Mononuclear cell (primary cell): ENCODE results near the gene CSNK1G3. TPM values are rescaled to one million over a fixed set of nuclear protein-coding genes. Genes with fewer than 3 reads are reported as not detected.

Experiments used
- H3K27me3 ChIP-seq: 2 replicates; pipeline ENCODE4 v1.6.0; 2011; ENCODE audit warnings: low read length, control low read depth; ENCODE audit not compliant: insufficient read depth
- H3K4me1 ChIP-seq: 2 replicates; pipeline ENCODE4 v1.5.1; 2011; ENCODE audit warnings: mild to moderate bottlenecking, low read length, control low read depth; ENCODE audit not compliant: insufficient read depth
- H3K4me3 ChIP-seq: 2 replicates; pipeline ENCODE4 v1.5.1; 2011; ENCODE audit warnings: mild to moderate bottlenecking, low read length, moderate library complexity
- H3K9me3 ChIP-seq: 2 replicates; pipeline ENCODE4 v1.5.1; 2011; ENCODE audit warnings: low read depth, mild to moderate bottlenecking, control low read depth, low read length
- total RNA-seq: library from RNA; depleted of rRNA; stranded (reverse); fragments of >200 nt; gene quantifications from one replicate; pipeline ENCODE4 v1.2.3, GENCODE V29; 2012

The CSNK1G3 gene
- total RNA-seq, 1 donor = 198 TPM

GRCh38 chr5:123500471-123500870 is 11.5 kb upstream of the CSNK1G3 start:
- Histone ChIP-seq H3K4me3 (no peak overlapping the region), H3K27me3 (peaks cover 4% of the 10 kb centered on the region), H3K9me3 (no peaks in the 10 kb centered on the region), H3K4me1 (no peaks in the 10 kb centered on the region)

DNA sequence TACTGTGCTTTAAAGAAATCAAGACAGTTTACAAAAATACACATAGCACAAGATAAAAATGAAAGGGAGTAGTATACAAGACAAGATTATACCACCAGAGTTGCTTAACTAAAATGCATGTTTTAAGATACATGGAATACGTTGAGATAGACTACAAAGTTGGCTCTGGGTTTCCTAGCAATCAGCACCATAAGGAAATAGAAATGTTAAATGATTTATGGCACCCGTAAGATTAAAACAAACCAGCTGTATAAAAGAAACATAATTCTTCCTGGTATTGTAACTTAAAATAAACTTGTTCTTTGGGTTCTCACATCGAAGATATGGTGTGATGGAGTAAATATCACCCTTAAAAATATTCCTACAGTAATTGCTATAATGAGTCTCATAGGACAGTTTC is 9.9 kb upstream of the CSNK1G3 start:
- Histone ChIP-seq H3K9me3 (no peaks in the 10 kb centered on the region), H3K4me3 (no peak overlapping the region), H3K27me3 (peaks cover 4% of the 10 kb centered on the region)

GRCh38 chr5:123503299-123503698 is 8.7 kb upstream of the CSNK1G3 start:
- no peaks in the 10 kb centered on the region for H3K4me1 ChIP-seq
- peaks cover 4% of the 10 kb centered on the region for H3K27me3 ChIP-seq
- H3K9me3 ChIP-seq = no peaks in the 10 kb centered on the region

More for the DNA sequence above, 9.9 kb upstream of the CSNK1G3 start:
- no peaks in the 10 kb centered on the region for H3K4me1 ChIP-seq

GRCh38 chr5:123505633-123506032 is 6.3 kb upstream of the CSNK1G3 start:
- Histone ChIP-seq H3K4me1 (no peaks in the 10 kb centered on the region), H3K27me3 (peaks cover 4% of the 10 kb centered on the region), H3K9me3 (no peaks in the 10 kb centered on the region), H3K4me3 (no peak overlapping the region)

More at GRCh38 chr5:123503299-123503698, 8.7 kb upstream of the CSNK1G3 start:
- H3K4me3 ChIP-seq = no peak overlapping the region

DNA sequence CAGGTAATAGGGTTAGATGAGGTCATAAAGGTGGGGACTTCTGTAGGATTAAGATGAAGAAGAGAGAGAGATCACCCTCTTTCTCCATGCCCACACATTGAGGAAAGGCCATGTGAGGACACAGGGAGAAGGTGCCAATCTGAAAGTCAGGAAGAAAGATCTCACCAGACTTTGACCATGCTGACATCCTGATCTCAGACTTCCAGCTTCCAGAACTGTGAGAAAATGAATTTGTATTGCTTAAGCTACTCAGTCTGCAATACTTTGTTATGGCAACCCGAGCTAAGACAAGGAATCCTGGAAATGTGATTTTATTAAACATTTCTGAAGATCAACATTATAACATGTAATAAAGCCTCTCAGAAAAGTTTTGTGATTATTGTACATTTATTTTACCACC is 3.5 kb upstream of the CSNK1G3 start:
- no peak overlapping the region for H3K4me3 ChIP-seq
- peaks cover 10% of the 10 kb centered on the region for H3K4me1 ChIP-seq
- peaks cover 4% of the 10 kb centered on the region for H3K27me3 ChIP-seq
- H3K9me3 ChIP-seq = no peaks in the 10 kb centered on the region

- Histone ChIP-seq H3K4me3 (peak overlapping the region; percentile 81), H3K9me3 (no peaks in the 10 kb centered on the region), H3K27me3 (no peaks in the 10 kb centered on the region), H3K4me1 (peaks cover 20% of the 10 kb centered on the region)
Measured at GRCh38 chr5:123511290-123511647, 708 bp upstream of the CSNK1G3 start.

GRCh38 chr5:123512611-123513461 is 859 bp downstream of the CSNK1G3 start:
- H3K4me3 ChIP-seq = peak overlapping the region; percentile 81
- H3K9me3 ChIP-seq = no peaks in the 10 kb centered on the region
- no peaks in the 10 kb centered on the region for H3K27me3 ChIP-seq
- peaks cover 21% of the 10 kb centered on the region for H3K4me1 ChIP-seq

DNA sequence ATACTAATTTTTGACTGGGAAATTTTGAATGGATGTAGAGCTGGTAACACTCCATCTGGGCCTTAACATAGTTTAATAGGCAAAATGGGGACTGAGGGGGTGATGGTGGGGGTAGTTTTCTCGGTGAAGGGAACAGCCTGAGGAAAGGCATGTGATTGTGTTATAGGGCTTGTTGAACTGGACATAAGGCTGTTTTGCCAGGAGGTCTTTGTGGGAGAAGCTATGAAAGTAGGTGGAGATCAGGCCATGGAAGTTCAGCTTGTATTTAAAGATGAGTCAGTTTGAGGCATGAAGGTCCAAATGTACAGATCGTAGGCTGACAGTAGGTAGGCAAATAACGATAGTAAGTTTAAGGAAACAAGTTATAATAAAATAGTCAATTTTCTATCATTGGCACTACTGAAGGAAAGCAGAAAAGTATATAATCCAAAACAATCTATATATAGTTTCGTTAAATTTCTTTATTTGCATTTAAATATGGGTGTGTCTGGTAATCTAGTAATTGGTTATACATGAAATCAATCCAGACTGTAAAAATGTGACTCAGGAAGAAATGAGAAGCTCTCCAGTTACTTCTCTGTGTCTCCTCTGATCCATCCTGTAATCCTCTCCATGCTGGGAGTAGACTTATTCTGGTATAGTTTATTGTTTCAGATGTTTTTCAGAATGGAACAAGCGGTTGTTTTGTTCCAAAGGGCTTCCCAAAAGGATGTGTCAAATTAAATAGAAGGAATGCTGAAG is 2.8 kb downstream of the CSNK1G3 start:
- H3K9me3 ChIP-seq = no peaks in the 10 kb centered on the region
- no peaks in the 10 kb centered on the region for H3K27me3 ChIP-seq
- peaks cover 38% of the 10 kb centered on the region for H3K4me1 ChIP-seq
- no peak overlapping the region for H3K4me3 ChIP-seq

DNA sequence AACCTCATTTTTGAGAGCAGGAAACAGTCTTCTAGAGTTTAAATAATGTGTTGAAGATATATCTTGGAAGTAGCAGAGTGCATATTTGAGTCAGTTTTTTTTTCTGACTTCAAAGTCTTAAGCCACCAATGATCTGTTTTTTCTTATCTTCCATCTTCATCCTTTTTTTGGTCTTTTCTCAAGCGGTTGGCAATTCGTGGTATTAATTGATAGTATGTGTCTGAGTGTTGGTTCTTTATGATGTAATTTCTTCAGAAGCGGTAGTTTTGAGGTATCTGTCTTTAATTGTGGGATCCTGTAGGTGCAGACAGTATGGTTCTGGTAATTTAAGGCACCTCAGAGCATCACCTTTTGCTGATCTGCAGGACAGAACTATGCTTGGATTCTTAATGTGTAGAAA is 3.9 kb downstream of the CSNK1G3 start:
- H3K4me1 ChIP-seq = peaks cover 39% of the 10 kb centered on the region
- H3K4me3 ChIP-seq = no peak overlapping the region
- H3K27me3 ChIP-seq = no peaks in the 10 kb centered on the region
- no peaks in the 10 kb centered on the region for H3K9me3 ChIP-seq

- Histone ChIP-seq H3K4me1 (peaks cover 34% of the 10 kb centered on the region), H3K9me3 (no peaks in the 10 kb centered on the region), H3K4me3 (no peak overlapping the region), H3K27me3 (no peaks in the 10 kb centered on the region)
Measured at GRCh38 chr5:123517476-123517875, 5.5 kb downstream of the CSNK1G3 start.

DNA sequence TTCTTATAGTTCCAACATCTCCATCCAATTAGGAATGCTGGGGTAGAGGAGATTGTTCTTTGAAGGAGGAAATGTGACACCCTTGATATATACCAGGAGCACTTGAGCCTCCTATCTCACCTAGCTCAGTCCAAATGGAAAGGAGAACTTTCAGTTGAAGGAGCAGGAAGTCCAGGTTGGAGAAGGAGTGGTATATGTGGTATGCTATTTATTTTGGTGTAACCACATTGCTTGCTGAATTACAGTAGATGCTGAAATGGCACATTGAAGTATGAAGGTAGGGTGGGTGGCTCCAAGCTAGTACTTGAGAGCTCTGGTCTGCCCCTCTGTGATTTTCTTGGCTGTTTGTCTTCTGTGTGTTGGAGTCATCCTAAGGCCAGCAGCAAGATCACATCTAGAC is 6.1 kb downstream of the CSNK1G3 start:
- no peaks in the 10 kb centered on the region for H3K27me3 ChIP-seq
- H3K9me3 ChIP-seq = no peaks in the 10 kb centered on the region
- H3K4me1 ChIP-seq = peaks cover 32% of the 10 kb centered on the region
- no peak overlapping the region for H3K4me3 ChIP-seq

- H3K27me3 ChIP-seq = no peaks in the 10 kb centered on the region
- H3K4me1 ChIP-seq = peaks cover 38% of the 10 kb centered on the region
- H3K4me3 ChIP-seq = no peak overlapping the region
- no peaks in the 10 kb centered on the region for H3K9me3 ChIP-seq
Measured at GRCh38 chr5:123520677-123521247, 8.8 kb downstream of the CSNK1G3 start.

DNA sequence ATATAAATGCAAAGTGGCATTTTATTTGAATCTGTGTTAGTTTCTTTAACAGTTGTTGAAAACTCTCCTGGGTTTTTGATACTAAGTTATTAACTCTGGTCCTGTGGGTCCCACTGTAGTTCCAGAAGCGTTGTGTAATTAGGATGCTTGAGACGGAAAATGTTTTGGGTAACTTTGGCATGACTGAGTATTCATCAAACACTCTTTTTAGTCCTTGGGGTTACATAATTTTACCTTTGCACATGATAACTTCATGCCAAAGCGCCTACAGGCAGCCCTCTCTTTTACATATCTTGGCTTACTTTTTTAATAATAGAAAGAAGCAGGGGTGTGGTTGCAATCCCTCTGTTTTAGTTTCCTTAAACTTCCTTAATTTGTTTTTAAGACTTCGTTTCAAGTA is 12.2 kb downstream of the CSNK1G3 start:
- Histone ChIP-seq H3K4me3 (no peak overlapping the region), H3K9me3 (no peaks in the 10 kb centered on the region), H3K4me1 (peaks cover 19% of the 10 kb centered on the region), H3K27me3 (no peaks in the 10 kb centered on the region)

DNA sequence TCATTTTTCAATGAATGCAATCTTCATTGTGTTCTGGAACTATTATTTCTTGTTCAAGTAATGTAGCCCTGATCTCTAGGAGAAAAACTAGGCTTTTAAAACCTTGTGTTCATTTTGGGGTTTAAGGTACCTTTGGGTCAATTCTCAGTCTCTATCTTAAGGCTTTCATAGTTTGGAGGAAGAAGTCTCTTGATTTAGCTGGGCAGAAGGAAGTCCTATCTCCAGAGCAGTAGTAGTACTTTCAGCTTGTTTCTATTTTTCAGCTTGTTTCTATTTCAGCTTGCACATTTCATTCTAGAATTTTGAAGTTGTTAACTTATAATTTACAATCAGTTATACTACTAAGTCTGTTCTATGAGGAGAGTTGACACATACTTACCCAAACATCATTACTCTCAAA is 15.2 kb downstream of the CSNK1G3 start:
- peaks cover 14% of the 10 kb centered on the region for H3K4me1 ChIP-seq
- no peaks in the 10 kb centered on the region for H3K9me3 ChIP-seq
- no peak overlapping the region for H3K4me3 ChIP-seq
- H3K27me3 ChIP-seq = no peaks in the 10 kb centered on the region

DNA sequence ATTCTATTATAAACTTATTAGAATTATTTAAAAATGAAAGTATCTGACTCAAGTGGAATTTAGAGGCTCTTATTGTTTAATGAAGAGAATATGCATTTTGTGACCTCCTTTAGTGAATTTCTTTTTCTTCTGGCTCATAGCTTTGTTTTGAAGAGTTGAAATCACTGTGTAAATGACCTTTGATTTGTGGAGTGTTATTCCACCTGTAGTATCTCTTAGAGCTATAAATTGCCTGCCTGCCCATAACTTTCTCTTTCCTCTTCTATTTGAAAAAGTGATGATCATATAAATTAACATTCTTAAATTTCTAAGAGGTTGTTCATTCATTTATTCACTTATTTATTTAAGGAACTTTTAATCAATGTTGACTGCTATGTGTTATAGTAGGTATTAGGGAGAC is 16.1 kb downstream of the CSNK1G3 start:
- Histone ChIP-seq H3K4me3 (no peak overlapping the region), H3K27me3 (no peaks in the 10 kb centered on the region), H3K9me3 (no peaks in the 10 kb centered on the region), H3K4me1 (peaks cover 14% of the 10 kb centered on the region)
